ENCODE data around the gene ADAMTS14.
A peak's percentile ranks its signal among the peaks of the same experiment; 100 is the strongest.
"Not testable (repeated sequence)": the region's sequence is repeated elsewhere in the genome, so short reads cannot be mapped to it uniquely, and the experiment has no call there.

ADAMTS14 gene

GRCh38 chr10:70672165-70673042, at the start of gene ADAMTS14:
Gene ADAMTS14, plus strand, starts transcription at chr10:70672506. Its CDS starts 297 bp downstream, at chr10:70672803.
- DNase-seq (ENCODE audit: low read depth) = no peak

- DNase-seq (ENCODE audit: low read depth) = no peak
These were observed 49.8 kb upstream of the ADAMTS14 start for GRCh38 chr10:70622541-70622940.

GRCh38 chr10:70622981-70623844, 49.1 kb upstream of the ADAMTS14 start:
- DNase-seq (ENCODE audit: low read depth) = no peak

- DNase-seq (ENCODE audit: low read depth) = no peak
These were observed 46.2 kb upstream of the ADAMTS14 start for GRCh38 chr10:70626056-70626455.

GRCh38 chr10:70629338-70629737, 43.0 kb upstream of the ADAMTS14 start:
- no peak for DNase-seq (ENCODE audit: low read depth)

GRCh38 chr10:70631735-70632134, 40.6 kb upstream of the ADAMTS14 start:
- not testable (repeated sequence) for DNase-seq (ENCODE audit: low read depth)

- DNase-seq (ENCODE audit: low read depth) = no peak
These were observed 38.3 kb upstream of the ADAMTS14 start for GRCh38 chr10:70634011-70634410.

- not testable (repeated sequence) for DNase-seq (ENCODE audit: low read depth)
These were observed 37.8 kb upstream of the ADAMTS14 start for GRCh38 chr10:70634515-70634914.

GRCh38 chr10:70639640-70640383, 32.5 kb upstream of the ADAMTS14 start:
- DNase-seq (ENCODE audit: low read depth) = not testable (repeated sequence)

- not testable (repeated sequence) for DNase-seq (ENCODE audit: low read depth)
These were observed 29.0 kb upstream of the ADAMTS14 start for GRCh38 chr10:70643272-70643671.

- DNase-seq (ENCODE audit: low read depth) = not testable (repeated sequence)
These were observed 27.3 kb upstream of the ADAMTS14 start for GRCh38 chr10:70644959-70645358.

- DNase-seq (ENCODE audit: low read depth) = no peak
These were observed 25.2 kb upstream of the ADAMTS14 start for GRCh38 chr10:70647086-70647485.

- DNase-seq (ENCODE audit: low read depth) = no peak
These were observed 23.9 kb upstream of the ADAMTS14 start for GRCh38 chr10:70648427-70648826.

GRCh38 chr10:70649526-70649925, 22.8 kb upstream of the ADAMTS14 start:
- peak; percentile 23 for DNase-seq (ENCODE audit: low read depth)

GRCh38 chr10:70650104-70650503, 22.2 kb upstream of the ADAMTS14 start:
- DNase-seq (ENCODE audit: low read depth) = no peak

GRCh38 chr10:70650718-70651117, 21.6 kb upstream of the ADAMTS14 start:
- DNase-seq (ENCODE audit: low read depth) = no peak

- DNase-seq (ENCODE audit: low read depth) = no peak
These were observed 20.6 kb upstream of the ADAMTS14 start for GRCh38 chr10:70651661-70652060.

GRCh38 chr10:70652761-70653657, 19.3 kb upstream of the ADAMTS14 start:
- DNase-seq (ENCODE audit: low read depth) = peak; percentile 93

- no peak for DNase-seq (ENCODE audit: low read depth)
These were observed 17.0 kb upstream of the ADAMTS14 start for GRCh38 chr10:70655316-70655715.

- DNase-seq (ENCODE audit: low read depth) = peak; percentile 96
These were observed 15.8 kb upstream of the ADAMTS14 start for GRCh38 chr10:70656489-70656888.

GRCh38 chr10:70657041-70657440, 15.3 kb upstream of the ADAMTS14 start:
- DNase-seq (ENCODE audit: low read depth) = no peak

Data from GM04503 (cell line).